Measurements from ENCODE around the gene ZNF593OS.

Gene ZNF593OS

DNA sequence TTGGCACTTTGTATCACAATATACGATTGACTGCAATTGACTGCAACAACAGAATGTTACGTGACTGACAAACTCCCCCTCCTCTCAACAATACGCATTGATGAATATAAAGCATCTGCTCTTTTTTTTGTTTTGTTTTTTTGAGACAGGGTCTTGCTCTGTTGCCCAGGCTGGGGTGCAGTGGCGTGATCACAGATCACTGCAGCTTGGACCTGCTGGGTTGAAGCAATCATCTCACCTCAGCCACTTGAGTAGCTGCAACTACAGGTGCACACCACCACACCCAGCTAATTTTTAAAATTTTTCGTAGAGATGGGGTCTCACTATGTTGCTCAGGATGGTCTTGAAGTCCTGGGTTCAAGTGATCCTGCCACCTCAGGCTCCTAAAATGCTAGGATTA, 41.1 kb upstream of the ZNF593OS start:
- no peak for DNase-seq (ENCODE audit: low read depth)
- H3K4me3 ChIP-seq (ENCODE audit: low read depth, low read length) = no peak overlapping the region
- TF ChIP-seq, protein P1, sequence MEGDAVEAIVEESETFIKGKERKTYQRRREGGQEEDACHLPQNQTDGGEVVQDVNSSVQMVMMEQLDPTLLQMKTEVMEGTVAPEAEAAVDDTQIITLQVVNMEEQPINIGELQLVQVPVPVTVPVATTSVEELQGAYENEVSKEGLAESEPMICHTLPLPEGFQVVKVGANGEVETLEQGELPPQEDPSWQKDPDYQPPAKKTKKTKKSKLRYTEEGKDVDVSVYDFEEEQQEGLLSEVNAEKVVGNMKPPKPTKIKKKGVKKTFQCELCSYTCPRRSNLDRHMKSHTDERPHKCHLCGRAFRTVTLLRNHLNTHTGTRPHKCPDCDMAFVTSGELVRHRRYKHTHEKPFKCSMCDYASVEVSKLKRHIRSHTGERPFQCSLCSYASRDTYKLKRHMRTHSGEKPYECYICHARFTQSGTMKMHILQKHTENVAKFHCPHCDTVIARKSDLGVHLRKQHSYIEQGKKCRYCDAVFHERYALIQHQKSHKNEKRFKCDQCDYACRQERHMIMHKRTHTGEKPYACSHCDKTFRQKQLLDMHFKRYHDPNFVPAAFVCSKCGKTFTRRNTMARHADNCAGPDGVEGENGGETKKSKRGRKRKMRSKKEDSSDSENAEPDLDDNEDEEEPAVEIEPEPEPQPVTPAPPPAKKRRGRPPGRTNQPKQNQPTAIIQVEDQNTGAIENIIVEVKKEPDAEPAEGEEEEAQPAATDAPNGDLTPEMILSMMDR (IDR thresholded peaks at IDR 0.05; ENCODE audit: low read depth, low read length, missing control alignments) = no peak

- DNase-seq (ENCODE audit: low read depth) = no peak
- no peak overlapping the region for H3K4me3 ChIP-seq (ENCODE audit: low read depth, low read length)
- TF ChIP-seq, protein P1 (IDR thresholded peaks at IDR 0.05; ENCODE audit: low read depth, low read length, missing control alignments) = no peak
Observed at GRCh38 chr1:26210147-26210870, 38.7 kb upstream of the ZNF593OS start.

DNA sequence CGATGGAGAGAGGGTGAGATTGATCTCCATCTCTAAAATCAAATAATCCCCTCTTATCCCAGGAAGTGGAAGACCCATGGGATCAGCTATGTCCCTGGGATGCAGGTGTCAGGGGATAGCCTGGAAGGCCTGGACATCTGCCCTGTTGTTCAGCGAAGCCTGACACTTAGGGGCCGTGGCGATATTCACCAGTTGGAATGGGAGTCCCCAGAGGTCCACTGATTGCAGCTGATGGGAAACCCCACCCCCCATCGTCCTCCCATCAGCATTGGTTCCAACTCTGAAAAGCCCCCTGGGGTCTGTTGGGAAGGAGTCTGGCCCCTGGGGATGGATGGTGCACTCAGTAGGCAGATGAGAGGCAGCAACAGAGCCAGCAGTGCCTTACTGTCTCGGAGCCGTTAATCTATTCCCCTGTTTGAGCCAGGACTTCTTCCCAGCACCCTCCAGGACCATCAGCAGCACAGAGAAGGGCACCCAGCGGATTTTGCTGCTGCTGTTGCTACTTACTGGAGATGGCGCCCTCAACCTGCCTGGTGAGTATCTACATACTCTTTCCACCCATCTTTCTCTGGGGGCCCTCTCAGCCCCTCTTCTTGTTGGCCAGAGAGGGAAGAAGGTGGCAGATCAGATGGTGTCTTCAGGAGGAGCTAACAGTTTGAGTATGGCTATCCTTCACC, 32.1 kb upstream of the ZNF593OS start:
- TF ChIP-seq, protein P1 (IDR thresholded peaks at IDR 0.05; ENCODE audit: low read depth, low read length, missing control alignments) = peak; percentile 24
- no peak overlapping the region for H3K4me3 ChIP-seq (ENCODE audit: low read depth, low read length)
- no peak for DNase-seq (ENCODE audit: low read depth)

DNA sequence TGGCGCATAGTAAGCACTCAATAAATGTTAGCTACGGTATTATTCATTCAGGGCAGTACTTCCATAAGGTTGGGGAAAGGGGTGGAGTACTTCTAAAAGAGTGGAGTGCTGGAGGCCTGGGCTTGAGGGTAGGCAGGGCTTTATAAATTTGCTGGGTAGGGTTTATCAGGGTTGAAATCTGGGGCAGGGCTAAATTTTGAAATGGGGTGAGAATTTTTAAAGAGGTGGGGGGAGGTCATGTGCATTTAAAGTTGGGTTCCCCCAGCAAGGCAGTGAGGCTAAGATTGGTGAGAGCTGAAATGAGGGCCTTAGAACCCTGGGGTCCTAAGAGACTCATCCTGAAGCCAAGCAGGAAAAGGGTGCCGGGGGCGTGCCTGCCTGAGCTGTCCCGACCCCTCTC, 28.8 kb upstream of the ZNF593OS start:
- TF ChIP-seq, protein P1 (IDR thresholded peaks at IDR 0.05; ENCODE audit: low read depth, low read length, missing control alignments) = no peak
- H3K4me3 ChIP-seq (ENCODE audit: low read depth, low read length) = no peak overlapping the region
- DNase-seq (ENCODE audit: low read depth) = no peak

GRCh38 chr1:26197813-26198212, 26.2 kb upstream of the ZNF593OS start:
- DNase-seq (ENCODE audit: low read depth) = no peak
- TF ChIP-seq, protein P1 (IDR thresholded peaks at IDR 0.05; ENCODE audit: low read depth, low read length, missing control alignments) = no peak
- no peak overlapping the region for H3K4me3 ChIP-seq (ENCODE audit: low read depth, low read length)

DNA sequence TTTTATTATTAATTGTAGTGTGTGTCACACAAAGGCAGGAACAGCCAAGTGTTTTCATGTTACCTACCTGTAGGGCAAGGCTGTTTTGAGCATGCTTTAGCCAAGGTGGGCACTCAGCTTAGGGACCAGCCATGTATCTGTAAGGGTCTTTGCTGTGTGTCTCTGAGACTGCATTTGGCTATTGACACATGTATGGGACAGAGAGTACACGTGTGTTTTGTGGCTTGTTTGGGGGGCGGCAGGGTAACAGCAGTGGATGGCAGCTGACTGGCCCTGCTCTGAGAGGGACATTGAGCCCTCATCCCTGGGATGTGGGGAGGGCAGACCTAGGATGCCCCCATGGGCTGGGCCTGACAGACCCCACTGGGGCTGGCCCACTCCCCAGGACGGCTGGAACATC, 25.7 kb upstream of the ZNF593OS start:
- TF ChIP-seq, protein P1 (IDR thresholded peaks at IDR 0.05; ENCODE audit: low read depth, low read length, missing control alignments) = no peak
- H3K4me3 ChIP-seq (ENCODE audit: low read depth, low read length) = no peak overlapping the region
- no peak for DNase-seq (ENCODE audit: low read depth)

Data from GM12864 (cell line).